ENCODE data around the gene CHIT1. TPM values are rescaled to one million over a fixed set of nuclear protein-coding genes. Genes with fewer than 3 reads are reported as not detected.

Gene CHIT1
- total RNA-seq = 1 to 10 TPM in 2 of 4 donors, under 1 TPM in 1, not detected in 1; 0.45 to 9.0 (median 1.2) TPM

DNA sequence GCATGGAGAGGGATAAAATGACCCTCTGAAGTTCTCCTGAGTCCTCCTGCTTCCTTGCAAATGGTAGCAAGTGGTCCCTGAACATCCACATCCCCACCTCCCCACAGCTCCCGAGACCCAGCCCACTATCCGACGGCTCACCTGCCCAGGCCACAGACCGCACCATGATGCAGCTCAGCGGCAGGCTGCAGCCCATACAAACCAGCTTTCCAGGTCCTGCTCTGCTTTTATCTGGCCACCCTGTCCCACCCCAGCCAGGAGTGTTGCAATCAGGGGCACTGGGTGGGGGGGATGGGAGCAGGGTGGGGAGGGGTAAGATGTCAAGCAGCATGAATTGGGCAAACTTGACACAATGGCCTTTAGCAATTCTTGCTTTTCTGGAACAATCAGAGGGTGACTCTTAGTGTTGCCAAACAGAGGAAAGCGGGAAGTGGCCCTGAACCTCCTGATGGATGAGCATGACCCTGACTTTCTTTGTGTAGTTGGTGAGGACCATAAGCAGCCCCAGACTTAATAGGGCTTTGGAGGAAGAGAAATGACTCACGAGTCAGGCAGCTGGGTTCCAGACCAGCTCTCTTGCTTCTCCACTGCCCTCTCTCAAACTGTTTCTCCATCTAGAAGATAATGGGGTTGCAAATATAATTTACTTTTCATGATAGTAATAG lies at the start of gene CHIT1:
Gene CHIT1, minus strand, starts transcription at position 203 of the 665 bp plus-strand sequence. Its CDS starts 37 bp downstream, at position 166.
- Histone ChIP-seq H3K27me3 (no peaks in the 10 kb centered on the region), H3K36me3 (no peaks in the 10 kb centered on the region), H3K27ac (no peak within 1 kb of the TSS), H3K4me1 (no peaks in the 10 kb centered on the region), H3K9me3 (no peaks in the 10 kb centered on the region), H3K4me3 (replicated peaks in 1 of 3) (no peak within 1 kb of the TSS)
- 91 to 99% methylated on average over 7 of the region's 7 CpGs for whole genome bisulfite sequencing, 2 donors
- intact Hi-C loops (cut with DNase I) = no loop called here
- no peak for DNase-seq
- TF ChIP-seq, protein P1, sequence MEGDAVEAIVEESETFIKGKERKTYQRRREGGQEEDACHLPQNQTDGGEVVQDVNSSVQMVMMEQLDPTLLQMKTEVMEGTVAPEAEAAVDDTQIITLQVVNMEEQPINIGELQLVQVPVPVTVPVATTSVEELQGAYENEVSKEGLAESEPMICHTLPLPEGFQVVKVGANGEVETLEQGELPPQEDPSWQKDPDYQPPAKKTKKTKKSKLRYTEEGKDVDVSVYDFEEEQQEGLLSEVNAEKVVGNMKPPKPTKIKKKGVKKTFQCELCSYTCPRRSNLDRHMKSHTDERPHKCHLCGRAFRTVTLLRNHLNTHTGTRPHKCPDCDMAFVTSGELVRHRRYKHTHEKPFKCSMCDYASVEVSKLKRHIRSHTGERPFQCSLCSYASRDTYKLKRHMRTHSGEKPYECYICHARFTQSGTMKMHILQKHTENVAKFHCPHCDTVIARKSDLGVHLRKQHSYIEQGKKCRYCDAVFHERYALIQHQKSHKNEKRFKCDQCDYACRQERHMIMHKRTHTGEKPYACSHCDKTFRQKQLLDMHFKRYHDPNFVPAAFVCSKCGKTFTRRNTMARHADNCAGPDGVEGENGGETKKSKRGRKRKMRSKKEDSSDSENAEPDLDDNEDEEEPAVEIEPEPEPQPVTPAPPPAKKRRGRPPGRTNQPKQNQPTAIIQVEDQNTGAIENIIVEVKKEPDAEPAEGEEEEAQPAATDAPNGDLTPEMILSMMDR (IDR thresholded peaks at IDR 0.05) = no peak
- no peak for TF ChIP-seq POLR2A (IDR thresholded peaks at IDR 0.05)

DNA sequence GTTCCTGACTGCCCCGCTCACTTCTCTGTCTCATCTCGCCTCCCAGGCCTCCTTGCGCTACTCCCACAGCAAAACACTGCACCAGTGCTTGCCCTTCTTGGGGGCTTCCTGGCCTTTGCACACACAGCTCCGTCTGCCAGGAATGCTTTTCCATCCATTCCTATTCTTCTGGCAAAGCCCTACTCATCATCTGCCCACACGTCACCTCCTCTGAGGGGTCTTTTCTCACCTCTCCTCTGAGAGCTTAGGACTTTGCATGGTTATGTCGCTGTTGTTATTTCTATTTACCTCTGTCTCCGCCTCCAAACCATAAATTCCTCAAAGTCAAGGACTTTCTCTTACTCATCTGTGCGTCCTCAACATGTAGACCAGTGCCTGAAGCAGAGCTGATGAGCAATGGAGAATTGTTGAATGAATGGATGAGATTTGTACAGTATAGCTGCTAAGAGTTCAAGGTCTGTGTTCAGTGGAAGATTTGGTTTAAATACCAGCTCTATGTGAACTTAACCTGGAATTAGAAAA lies 49.5 kb upstream of the CHIT1 start:
- H3K27ac ChIP-seq = peak overlapping the region; percentile 66 to 83 (median 74)
- TF ChIP-seq, protein P1 (IDR thresholded peaks at IDR 0.05) = no peak
- no peak for TF ChIP-seq POLR2A (IDR thresholded peaks at IDR 0.05)
- no peak for DNase-seq
- WGBS, 2 donors = 70 to 74% methylated on average over 8 of the region's 8 CpGs
- intact Hi-C loops (cut with DNase I) = loop anchor here (10.0 kb wide), 2 partner anchors 166 to 416 kb away; no protein-coding TSS in a partner anchor
- no peak overlapping the region for H3K4me3 ChIP-seq (replicated peaks in 1 of 3)
- H3K36me3 ChIP-seq = no peaks in the 10 kb centered on the region
- H3K9me3 ChIP-seq = no peaks in the 10 kb centered on the region
- H3K27me3 ChIP-seq = no peaks in the 10 kb centered on the region
- peaks cover 28 to 76% of the 10 kb centered on the region in 2 donors for H3K4me1 ChIP-seq

DNA sequence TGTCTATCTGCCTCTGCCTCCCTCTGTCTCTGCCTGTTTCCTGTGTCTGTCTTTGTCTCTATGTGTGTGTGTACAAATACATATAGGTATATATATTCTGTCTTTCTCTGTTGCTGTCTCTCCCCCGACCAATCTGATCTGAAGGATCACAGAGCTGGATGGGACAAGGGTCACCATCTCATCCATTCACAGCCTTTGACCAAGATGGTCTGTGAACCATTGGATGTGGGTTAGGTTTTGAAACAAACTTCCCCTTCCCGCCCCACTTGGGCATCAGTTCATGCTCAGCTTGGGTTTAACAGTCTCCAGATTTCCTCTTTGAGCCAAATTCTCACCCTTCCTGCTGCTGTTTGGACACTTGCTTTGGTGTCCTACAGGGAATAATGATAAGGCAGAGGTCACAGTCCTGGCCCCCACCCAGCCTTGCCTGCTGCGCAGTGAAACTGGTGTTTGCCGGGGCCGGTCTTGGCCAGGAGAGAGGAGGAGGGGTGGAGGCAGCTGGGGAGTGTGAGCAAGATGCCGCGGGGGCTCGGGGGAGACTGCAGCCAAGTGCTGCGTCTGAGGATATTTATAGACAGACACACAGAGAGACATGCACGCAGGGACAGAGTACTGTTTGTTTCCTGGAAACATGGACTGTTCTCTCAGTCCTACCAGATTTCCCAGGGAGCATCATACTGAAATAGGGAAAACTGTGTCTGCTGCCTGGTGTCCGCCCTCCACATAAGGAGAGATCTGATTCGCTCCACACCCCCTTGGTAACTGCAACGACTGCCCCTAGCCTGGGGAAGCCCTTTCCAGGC lies 48.8 kb upstream of the CHIT1 start:
- TF ChIP-seq POLR2A (IDR thresholded peaks at IDR 0.05) = peak in 1 of 2 donors; percentile 17
- TF ChIP-seq, protein P1 (IDR thresholded peaks at IDR 0.05) = no peak
- Histone ChIP-seq H3K36me3 (no peaks in the 10 kb centered on the region), H3K4me3 (replicated peaks in 1 of 3) (no peak overlapping the region), H3K9me3 (no peaks in the 10 kb centered on the region), H3K4me1 (peaks cover 35 to 78% of the 10 kb centered on the region in 2 donors), H3K27ac (peak overlapping the region; percentile 40 to 83 (median 74)), H3K27me3 (no peaks in the 10 kb centered on the region)
- intact Hi-C loops (cut with DNase I) = loop anchor here (10.0 kb wide), 2 partner anchors 167 to 417 kb away; no protein-coding TSS in a partner anchor
- WGBS, 2 donors = 34 to 40% methylated on average over 10 to 12 of the region's 13 CpGs
- DNase-seq = peak; percentile 64 to 68

- intact Hi-C loops (cut with DNase I) = loop anchor here (10.0 kb wide), 2 partner anchors 168 to 418 kb away; no protein-coding TSS in a partner anchor
- peak; percentile 40 to 45 for DNase-seq
Observed at GRCh38 chr1:203276916-203277545, 47.6 kb upstream of the CHIT1 start.

More at GRCh38 chr1:203276916-203277545, 47.6 kb upstream of the CHIT1 start:
- Histone ChIP-seq H3K4me1 (peaks cover 45 to 78% of the 10 kb centered on the region in 2 donors), H3K36me3 (no peaks in the 10 kb centered on the region), H3K27ac (peak overlapping the region in 2 of 3 donors; percentile 74 to 83), H3K27me3 (no peaks in the 10 kb centered on the region), H3K4me3 (replicated peaks in 1 of 3) (no peak overlapping the region), H3K9me3 (no peaks in the 10 kb centered on the region)
- 51 to 68% methylated on average over 9 of the region's 9 CpGs for WGBS, 2 donors
- TF ChIP-seq POLR2A (IDR thresholded peaks at IDR 0.05) = no peak
- TF ChIP-seq, protein P1 (IDR thresholded peaks at IDR 0.05) = no peak
